ENCODE data around the gene HOXA4. TPM values are rescaled to one million over a fixed set of nuclear protein-coding genes. Genes with fewer than 3 reads are reported as not detected.

The HOXA4 gene
- total RNA-seq, 3 donors from 2014 or later = 0.80 to 2.8 (median 2.0) TPM

DNA sequence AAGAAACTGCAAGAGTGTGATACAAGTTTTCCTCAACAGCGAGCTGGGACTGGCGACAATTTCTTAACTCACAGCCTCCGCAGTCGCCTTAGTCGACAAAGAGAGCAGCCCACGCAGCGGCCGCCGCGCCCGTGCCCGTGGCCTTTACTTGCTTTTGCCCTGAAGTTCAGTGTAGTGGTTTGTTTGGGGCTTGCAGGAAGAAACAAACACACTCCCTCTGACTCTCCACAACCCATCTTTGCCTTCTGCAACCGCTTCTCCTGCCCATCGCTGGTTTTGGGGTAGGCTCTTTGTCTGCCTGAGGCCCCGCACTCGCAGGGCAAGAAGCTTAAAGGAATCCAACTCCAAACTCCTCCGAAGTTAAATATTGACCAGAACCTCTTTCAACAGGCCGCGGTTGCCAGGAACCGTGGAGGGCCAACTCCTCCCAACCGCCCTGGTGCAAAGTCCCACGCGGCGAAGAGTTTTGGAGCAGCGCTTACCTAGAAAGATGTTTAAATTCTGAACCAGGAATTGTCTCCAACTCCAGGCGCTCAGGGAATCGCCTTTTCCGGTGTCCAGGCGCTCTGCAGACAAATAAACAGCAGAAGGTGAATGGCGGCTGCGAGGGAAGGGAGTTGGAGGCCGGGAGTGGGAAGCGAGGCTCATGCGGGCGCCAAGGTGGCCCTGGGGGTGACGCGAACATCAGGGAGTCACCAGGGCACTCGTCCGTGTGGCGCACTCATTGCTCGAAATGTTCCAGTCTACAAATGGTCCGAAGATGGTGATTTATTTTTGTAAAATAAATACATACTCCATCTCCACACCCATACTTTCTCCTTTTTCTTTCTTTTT is 8.3 kb downstream of the HOXA4 start:
- H3K4me3 ChIP-seq = peak overlapping the region in 2 of 3 donors; percentile 45 to 64
- H3K4me1 ChIP-seq = peaks cover 0 to 7% of the 10 kb centered on the region in 2 donors
- H3K27me3 ChIP-seq = no peaks in the 10 kb centered on the region
- TF ChIP-seq POLR2A (IDR thresholded peaks at IDR 0.05) (no peak), POLR2AphosphoS5 (IDR thresholded peaks at IDR 0.05) (no peak)
- TF ChIP-seq, protein P1, sequence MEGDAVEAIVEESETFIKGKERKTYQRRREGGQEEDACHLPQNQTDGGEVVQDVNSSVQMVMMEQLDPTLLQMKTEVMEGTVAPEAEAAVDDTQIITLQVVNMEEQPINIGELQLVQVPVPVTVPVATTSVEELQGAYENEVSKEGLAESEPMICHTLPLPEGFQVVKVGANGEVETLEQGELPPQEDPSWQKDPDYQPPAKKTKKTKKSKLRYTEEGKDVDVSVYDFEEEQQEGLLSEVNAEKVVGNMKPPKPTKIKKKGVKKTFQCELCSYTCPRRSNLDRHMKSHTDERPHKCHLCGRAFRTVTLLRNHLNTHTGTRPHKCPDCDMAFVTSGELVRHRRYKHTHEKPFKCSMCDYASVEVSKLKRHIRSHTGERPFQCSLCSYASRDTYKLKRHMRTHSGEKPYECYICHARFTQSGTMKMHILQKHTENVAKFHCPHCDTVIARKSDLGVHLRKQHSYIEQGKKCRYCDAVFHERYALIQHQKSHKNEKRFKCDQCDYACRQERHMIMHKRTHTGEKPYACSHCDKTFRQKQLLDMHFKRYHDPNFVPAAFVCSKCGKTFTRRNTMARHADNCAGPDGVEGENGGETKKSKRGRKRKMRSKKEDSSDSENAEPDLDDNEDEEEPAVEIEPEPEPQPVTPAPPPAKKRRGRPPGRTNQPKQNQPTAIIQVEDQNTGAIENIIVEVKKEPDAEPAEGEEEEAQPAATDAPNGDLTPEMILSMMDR (IDR thresholded peaks at IDR 0.05) = no peak
- H3K27ac ChIP-seq = peak overlapping the region; percentile 95 to 98
- intact Hi-C loops (cut with DNase I; ENCODE audit: low total_unique reads) = no loop called here
- peak in 1 of 2 donors; percentile 30 for DNase-seq (ENCODE audit: low spot score in 2 of 2)
- H3K9me3 ChIP-seq = no peaks in the 10 kb centered on the region
- no peaks in the 10 kb centered on the region for H3K36me3 ChIP-seq

DNA sequence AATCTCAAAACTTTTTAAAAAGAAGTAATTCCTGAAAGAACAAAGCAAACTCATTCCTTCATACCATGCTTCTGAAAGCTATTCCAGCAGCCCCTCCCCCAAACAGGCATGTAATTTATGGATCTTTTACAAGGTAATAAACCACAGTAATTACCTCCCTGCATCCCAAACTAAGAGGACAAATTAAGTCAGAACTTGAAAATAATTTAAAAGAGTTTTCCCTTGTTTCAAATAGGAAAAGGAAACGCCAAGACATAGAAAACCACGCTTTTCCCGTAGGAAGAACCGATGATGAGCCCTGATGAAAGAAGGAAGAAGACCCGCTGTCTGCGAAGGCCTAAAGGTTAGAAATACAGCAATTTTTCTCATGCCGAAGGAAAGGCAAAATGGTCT is 8.9 kb downstream of the HOXA4 start:
- TF ChIP-seq, protein P1 (IDR thresholded peaks at IDR 0.05) = no peak
- TF ChIP-seq POLR2A (IDR thresholded peaks at IDR 0.05) (no peak), POLR2AphosphoS5 (IDR thresholded peaks at IDR 0.05) (no peak)
- peaks cover 0 to 3% of the 10 kb centered on the region in 2 donors for H3K4me1 ChIP-seq
- H3K4me3 ChIP-seq = peak overlapping the region in 2 of 3 donors; percentile 45 to 64
- H3K9me3 ChIP-seq = no peaks in the 10 kb centered on the region
- peak in 1 of 2 donors; percentile 2 for DNase-seq (ENCODE audit: low spot score in 2 of 2)
- H3K27ac ChIP-seq = peak overlapping the region; percentile 95 to 98
- H3K27me3 ChIP-seq = no peaks in the 10 kb centered on the region
- intact Hi-C loops (cut with DNase I; ENCODE audit: low total_unique reads) = no loop called here
- H3K36me3 ChIP-seq = no peaks in the 10 kb centered on the region

- Histone ChIP-seq H3K27ac (peak overlapping the region; percentile 98 to 100), H3K4me1 (peaks cover 0 to 3% of the 10 kb centered on the region in 2 donors), H3K27me3 (no peaks in the 10 kb centered on the region), H3K4me3 (peak overlapping the region in 1 of 3 donors; percentile 28), H3K36me3 (no peaks in the 10 kb centered on the region), H3K9me3 (no peaks in the 10 kb centered on the region)
- TF ChIP-seq POLR2A (IDR thresholded peaks at IDR 0.05) (no peak), POLR2AphosphoS5 (IDR thresholded peaks at IDR 0.05) (no peak)
- TF ChIP-seq, protein P1 (IDR thresholded peaks at IDR 0.05) = no peak
- peak in 1 of 2 donors; percentile 8 for DNase-seq (ENCODE audit: low spot score in 2 of 2)
- intact Hi-C loops (cut with DNase I; ENCODE audit: low total_unique reads) = no loop called here
Observed at GRCh38 chr7:27119412-27119911, 11.1 kb downstream of the HOXA4 start.

DNA sequence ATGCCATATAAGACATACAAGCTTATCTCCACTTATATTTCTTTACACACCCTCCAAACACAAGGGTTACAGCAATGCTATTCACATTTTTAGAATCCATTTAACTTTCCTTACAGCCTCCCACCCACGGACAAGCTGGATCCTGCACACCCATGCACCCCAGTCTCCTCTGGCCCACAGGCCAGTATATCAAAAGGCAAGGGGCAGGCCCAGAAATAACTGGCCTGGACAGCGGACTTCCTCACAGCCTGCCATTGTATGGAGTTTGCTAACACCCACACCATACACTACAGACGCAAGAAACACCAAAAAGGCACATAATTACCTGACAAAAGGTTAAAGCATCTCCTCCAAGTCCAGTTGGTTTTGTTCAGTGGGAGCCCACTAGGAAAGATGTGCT is 12.0 kb downstream of the HOXA4 start:
- no peaks in the 10 kb centered on the region for H3K36me3 ChIP-seq
- H3K4me3 ChIP-seq = peak overlapping the region in 2 of 3 donors; percentile 73 to 90
- peak overlapping the region; percentile 98 to 100 for H3K27ac ChIP-seq
- no peaks in the 10 kb centered on the region for H3K27me3 ChIP-seq
- TF ChIP-seq, protein P1 (IDR thresholded peaks at IDR 0.05) = no peak
- TF ChIP-seq POLR2AphosphoS5 (IDR thresholded peaks at IDR 0.05) = no peak
- no peak for TF ChIP-seq POLR2A (IDR thresholded peaks at IDR 0.05)
- intact Hi-C loops (cut with DNase I; ENCODE audit: low total_unique reads) = no loop called here
- DNase-seq (ENCODE audit: low spot score in 2 of 2) = peak in 1 of 2 donors; percentile 17
- H3K9me3 ChIP-seq = no peaks in the 10 kb centered on the region
- H3K4me1 ChIP-seq = peaks cover 0 to 3% of the 10 kb centered on the region in 2 donors
